Transverse colon (tissue), 4 donors: Measurements from ENCODE around the gene PRKCA.

Experiments
- CTCF ChIP-seq, 5 experiments: fragments of 200-600 bp in 3 of 5; fragments of 450-650 bp in 2 of 5; sonication (generic) in 3 of 5; IDR thresholded peaks; 1 replicate in 2 of 5; 2 replicates in 3 of 5; pipeline ENCODE4 v1.5.1; 2016 to 2017; ENCODE audit warnings: antibody characterized with exemption in 5 of 5, inconsistent platforms in 3 of 5, mild to moderate bottlenecking in 2 of 5, moderate library complexity in 1 of 5
- EP300 ChIP-seq: sonication (generic); formaldehyde crosslinking; IDR thresholded peaks from one replicate; pipeline ENCODE4 v1.6.1; 2017; ENCODE audit warnings: antibody characterized with exemption, low read depth
- POLR2A ChIP-seq: fragments of 450-650 bp; IDR thresholded peaks from one replicate; pipeline ENCODE4 v1.6.1; 2016; ENCODE audit warnings: antibody characterized with exemption, mild to moderate bottlenecking, moderate library complexity
- POLR2AphosphoS5 ChIP-seq, 3 donors: sonication (generic); formaldehyde crosslinking; IDR thresholded peaks; one replicate each; pipeline ENCODE4 v1.6.1; 2016; ENCODE audit warnings: antibody characterized with exemption in 3 of 3

GRCh38 chr17:66487981-66488468 is 185.6 kb downstream of the PRKCA start:
- TF ChIP-seq POLR2AphosphoS5 (IDR thresholded peaks at IDR 0.05) = no peak
- TF ChIP-seq CTCF (IDR thresholded peaks at IDR 0.05) = no peak
- no peak for TF ChIP-seq POLR2A
- TF ChIP-seq EP300 = no peak
